ENCODE data around the gene ITIH3. TPM values are rescaled to one million over a fixed set of nuclear protein-coding genes. Genes with fewer than 3 reads are reported as not detected.

Gene ITIH3
- total RNA-seq, 2 experiments from 2014 or later, result not detected

DNA sequence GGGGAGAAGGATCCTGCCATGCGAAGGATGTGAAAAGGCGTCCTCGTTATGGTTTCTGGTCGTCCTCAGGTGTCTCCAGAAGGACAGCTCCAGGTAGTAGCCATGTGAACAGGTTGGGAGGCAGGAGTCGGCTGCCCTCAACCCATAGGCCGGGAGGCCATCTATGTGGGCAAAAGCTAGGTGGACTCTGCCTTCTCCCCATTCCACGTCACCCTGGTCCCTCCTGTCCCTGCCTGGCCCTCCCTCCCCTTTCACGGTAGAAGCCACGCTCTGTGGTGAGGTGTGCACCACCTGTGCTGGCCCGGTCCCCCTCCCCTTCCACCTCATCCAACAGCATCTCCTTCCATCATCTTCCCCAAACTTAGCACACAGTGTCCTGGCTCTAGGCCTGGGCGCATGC, 16.3 kb downstream of the ITIH3 start:
- no peaks in the 10 kb centered on the region for H3K36me3 Mint-ChIP-seq (ENCODE audit: low read depth)
- H3K27ac Mint-ChIP-seq, result no peak overlapping the region
- ChIA-PET CTCF (interaction anchor here (1.5 kb wide), 1 partner anchor 10 kb away, joined by 5 read pairs; no protein-coding TSS in a partner anchor), POLR2A (no interaction called here)
- H3K27me3 Mint-ChIP-seq, result peaks cover 6% of the 10 kb centered on the region
- no peak overlapping the region for H3K4me3 Mint-ChIP-seq
- H3K9me3 Mint-ChIP-seq, result no peaks in the 10 kb centered on the region
- DNase-seq, result no peak
- H3K4me1 Mint-ChIP-seq, result no peaks in the 10 kb centered on the region

DNA sequence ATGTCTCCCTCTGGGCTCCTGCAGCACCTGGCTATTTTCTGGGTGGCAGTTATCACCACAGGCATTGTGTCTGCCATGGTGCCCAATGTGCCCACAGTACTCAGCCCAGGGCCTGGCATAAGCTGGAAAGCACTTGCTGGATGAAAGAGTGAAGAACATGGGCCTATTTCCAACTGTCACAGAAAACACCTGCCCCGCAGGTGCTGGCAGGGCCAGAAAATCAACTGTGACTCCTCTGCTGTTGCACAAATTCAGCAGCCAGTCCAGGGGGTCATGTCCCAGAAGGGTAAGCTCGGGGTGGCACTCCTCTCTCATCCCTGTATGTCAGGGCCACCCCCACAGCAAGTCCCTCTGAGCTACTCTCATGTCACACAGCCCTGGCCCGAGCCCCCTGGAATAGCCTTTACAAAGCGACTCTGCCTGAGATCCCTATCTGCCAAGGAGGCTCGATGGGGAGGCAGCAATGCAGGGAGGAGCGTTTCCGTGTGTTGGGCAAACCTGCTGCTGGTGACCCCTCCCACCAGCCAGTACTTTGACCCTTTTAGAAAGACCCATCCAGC, 16.9 kb downstream of the ITIH3 start:
- no peaks in the 10 kb centered on the region for H3K4me1 Mint-ChIP-seq
- POLR2A ChIA-PET, result no interaction called here

DNA sequence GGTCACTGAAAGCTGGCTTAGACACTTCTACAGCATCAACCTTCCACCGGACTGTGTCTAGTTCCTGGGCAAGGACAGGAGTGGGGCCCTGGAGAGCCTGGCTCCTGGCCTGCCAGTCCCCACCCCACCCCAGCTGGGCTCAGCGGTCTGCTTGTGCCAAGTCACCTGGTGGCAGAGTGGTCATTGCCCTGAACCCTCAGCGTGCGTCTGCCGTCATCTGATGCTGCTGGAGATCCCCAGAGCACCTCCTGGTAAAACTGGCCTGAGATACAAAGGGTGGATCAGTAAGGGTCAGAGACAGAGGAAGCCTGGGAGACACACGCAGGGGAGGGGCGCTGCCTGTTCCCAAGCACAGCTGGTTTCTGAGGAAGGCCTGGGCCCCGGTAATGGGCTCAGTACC, 19.2 kb downstream of the ITIH3 start:
- DNase-seq, result no peak
- Mint-ChIP-seq H3K27me3 (peaks cover 6% of the 10 kb centered on the region), H3K4me1 (no peaks in the 10 kb centered on the region), H3K36me3 (ENCODE audit: low read depth) (no peaks in the 10 kb centered on the region), H3K27ac (no peak overlapping the region), H3K4me3 (no peak overlapping the region), H3K9me3 (no peaks in the 10 kb centered on the region)
- CTCF ChIA-PET, result no interaction called here
- POLR2A ChIA-PET, result no interaction called here

More for the DNA sequence above, 16.9 kb downstream of the ITIH3 start:
- Mint-ChIP-seq H3K27ac (no peak overlapping the region), H3K4me3 (no peak overlapping the region), H3K9me3 (no peaks in the 10 kb centered on the region), H3K27me3 (peaks cover 6% of the 10 kb centered on the region), H3K36me3 (ENCODE audit: low read depth) (no peaks in the 10 kb centered on the region)
- CTCF ChIA-PET, result interaction anchor here (1.5 kb wide), 1 partner anchor 10 kb away, joined by 5 read pairs; no protein-coding TSS in a partner anchor
- no peak for DNase-seq

DNA sequence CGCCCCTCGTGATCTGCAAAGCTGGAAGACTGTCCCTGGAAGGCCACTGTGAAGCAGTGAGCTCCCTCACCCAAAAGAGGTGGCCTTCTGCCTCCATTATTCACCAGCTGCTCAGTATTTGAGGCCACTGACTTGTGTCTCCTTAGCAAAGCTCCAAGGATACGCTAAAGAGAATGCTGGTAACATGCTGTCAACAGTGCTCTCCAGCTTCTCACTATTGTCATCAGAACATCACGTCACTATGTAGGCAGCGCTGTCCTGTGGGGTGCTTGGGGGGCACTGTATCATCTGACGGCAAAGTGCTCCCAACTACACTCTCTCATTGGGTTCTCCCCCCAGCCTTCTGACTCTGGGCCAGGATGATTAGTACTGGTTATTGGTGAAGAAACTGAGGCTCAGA, 21.6 kb downstream of the ITIH3 start:
- CTCF ChIA-PET, result interaction anchor here (0.9 kb wide), 1 partner anchor 18 kb away, joined by 3 read pairs; no protein-coding TSS in a partner anchor
- no peak for DNase-seq
- no peaks in the 10 kb centered on the region for H3K36me3 Mint-ChIP-seq (ENCODE audit: low read depth)
- no peak overlapping the region for H3K27ac Mint-ChIP-seq
- no peaks in the 10 kb centered on the region for H3K9me3 Mint-ChIP-seq
- no peaks in the 10 kb centered on the region for H3K4me1 Mint-ChIP-seq
- no peaks in the 10 kb centered on the region for H3K27me3 Mint-ChIP-seq
- POLR2A ChIA-PET, result no interaction called here
- no peak overlapping the region for H3K4me3 Mint-ChIP-seq

DNA sequence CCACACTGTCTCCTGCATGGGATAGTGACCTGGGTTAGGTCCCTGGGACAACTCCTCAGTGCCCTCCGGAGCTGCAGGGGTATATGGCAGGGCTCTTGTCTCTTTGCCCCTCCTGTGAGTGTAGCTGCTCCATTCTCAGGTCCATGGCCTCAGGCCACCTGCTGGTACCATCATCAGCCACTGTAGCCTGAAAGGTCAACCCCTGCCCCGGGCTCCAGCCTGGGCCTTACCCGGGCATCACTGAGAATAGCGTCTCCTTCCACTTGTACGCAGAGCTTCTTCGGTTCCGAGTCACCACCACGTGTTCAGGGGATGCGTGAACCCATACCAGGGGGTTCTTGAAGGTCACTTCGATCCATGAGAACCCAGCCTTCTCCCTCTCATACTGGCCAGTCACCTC, 22.1 kb downstream of the ITIH3 start:
- no peak overlapping the region for H3K4me3 Mint-ChIP-seq
- no peaks in the 10 kb centered on the region for H3K9me3 Mint-ChIP-seq
- no peaks in the 10 kb centered on the region for H3K27me3 Mint-ChIP-seq
- POLR2A ChIA-PET, result no interaction called here
- no peaks in the 10 kb centered on the region for H3K36me3 Mint-ChIP-seq (ENCODE audit: low read depth)
- H3K4me1 Mint-ChIP-seq, result no peaks in the 10 kb centered on the region
- CTCF ChIA-PET, result interaction anchor here (0.9 kb wide), 1 partner anchor 18 kb away, joined by 3 read pairs; no protein-coding TSS in a partner anchor
- H3K27ac Mint-ChIP-seq, result no peak overlapping the region
- no peak for DNase-seq

DNA sequence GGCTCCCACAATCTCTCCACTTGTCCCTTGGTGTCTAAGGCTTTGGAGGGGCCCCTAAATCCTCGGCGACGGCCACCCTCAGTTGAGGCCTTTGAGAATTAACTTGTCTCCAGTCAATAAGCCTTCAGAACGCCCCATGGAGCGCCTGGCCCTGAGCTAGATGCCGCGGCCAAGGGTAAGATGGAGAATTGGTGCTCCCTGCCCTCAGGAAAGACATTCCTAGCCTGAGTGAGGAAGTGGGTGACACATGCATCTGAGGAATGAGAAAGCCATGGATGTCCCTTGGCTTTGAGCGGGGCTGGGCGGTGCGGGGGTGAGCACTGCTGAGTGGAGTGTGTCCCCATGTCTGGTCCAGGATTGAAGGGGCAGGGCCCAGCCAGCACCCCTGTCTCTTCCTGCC, 22.6 kb downstream of the ITIH3 start:
- Mint-ChIP-seq H3K4me3 (no peak overlapping the region), H3K9me3 (no peaks in the 10 kb centered on the region), H3K27ac (no peak overlapping the region), H3K4me1 (no peaks in the 10 kb centered on the region), H3K36me3 (ENCODE audit: low read depth) (no peaks in the 10 kb centered on the region), H3K27me3 (no peaks in the 10 kb centered on the region)
- no peak for DNase-seq
- ChIA-PET POLR2A (no interaction called here), CTCF (no interaction called here)

DNA sequence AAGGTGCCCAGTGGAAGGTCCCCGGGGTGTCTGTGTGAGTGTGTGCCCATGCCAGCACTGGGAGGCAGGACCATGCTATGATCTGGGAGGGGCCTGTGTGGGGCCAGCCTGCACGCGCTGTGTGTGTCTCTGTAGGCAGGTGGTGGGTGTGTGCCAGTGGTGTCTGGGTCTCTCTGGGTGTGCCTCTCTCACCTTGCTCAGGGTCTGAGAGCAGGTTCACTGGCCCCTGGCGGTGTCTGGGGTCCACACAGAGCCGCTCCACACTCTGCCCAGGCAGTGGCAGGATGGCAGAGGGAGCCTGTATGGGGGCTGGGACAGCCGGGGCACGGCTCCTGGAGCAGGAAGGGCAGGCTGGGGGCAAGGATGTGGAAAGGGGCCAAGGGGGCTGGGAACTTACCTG, 23.3 kb downstream of the ITIH3 start:
- Mint-ChIP-seq H3K4me1 (no peaks in the 10 kb centered on the region), H3K9me3 (no peaks in the 10 kb centered on the region), H3K36me3 (ENCODE audit: low read depth) (no peaks in the 10 kb centered on the region), H3K4me3 (no peak overlapping the region), H3K27ac (no peak overlapping the region), H3K27me3 (no peaks in the 10 kb centered on the region)
- CTCF ChIA-PET, result no interaction called here
- POLR2A ChIA-PET, result no interaction called here
- no peak for DNase-seq

DNA sequence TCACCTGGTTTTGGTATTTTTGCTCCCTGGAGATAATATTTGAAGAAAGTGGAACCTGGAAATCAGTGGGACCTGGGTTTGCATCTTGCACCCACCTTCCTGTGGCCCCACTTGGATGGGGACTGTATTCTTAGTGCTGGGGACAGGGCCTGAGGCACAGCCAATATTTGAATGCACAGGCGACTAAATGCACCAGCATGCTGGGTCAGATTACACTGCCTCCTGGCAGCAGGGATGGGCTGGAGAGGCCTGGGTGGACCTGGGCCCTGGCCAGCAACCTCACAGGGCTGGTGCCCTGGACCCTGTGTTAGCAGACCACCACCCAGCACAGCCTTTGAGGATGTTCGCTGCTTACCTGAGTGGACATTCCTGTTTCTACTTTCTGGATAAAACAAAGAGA, 25.3 kb downstream of the ITIH3 start:
- no peak for DNase-seq
- H3K27ac Mint-ChIP-seq, result no peak overlapping the region
- H3K27me3 Mint-ChIP-seq, result no peaks in the 10 kb centered on the region
- H3K4me3 Mint-ChIP-seq, result no peak overlapping the region
- no peaks in the 10 kb centered on the region for H3K4me1 Mint-ChIP-seq
- H3K36me3 Mint-ChIP-seq (ENCODE audit: low read depth), result no peaks in the 10 kb centered on the region
- CTCF ChIA-PET, result interaction anchor here (0.7 to 2.5 kb wide), 3 partner anchors 18 to 21 kb away, joined by 3 to 13 read pairs (median 4); no protein-coding TSS in a partner anchor
- POLR2A ChIA-PET, result no interaction called here
- H3K9me3 Mint-ChIP-seq, result no peaks in the 10 kb centered on the region

DNA sequence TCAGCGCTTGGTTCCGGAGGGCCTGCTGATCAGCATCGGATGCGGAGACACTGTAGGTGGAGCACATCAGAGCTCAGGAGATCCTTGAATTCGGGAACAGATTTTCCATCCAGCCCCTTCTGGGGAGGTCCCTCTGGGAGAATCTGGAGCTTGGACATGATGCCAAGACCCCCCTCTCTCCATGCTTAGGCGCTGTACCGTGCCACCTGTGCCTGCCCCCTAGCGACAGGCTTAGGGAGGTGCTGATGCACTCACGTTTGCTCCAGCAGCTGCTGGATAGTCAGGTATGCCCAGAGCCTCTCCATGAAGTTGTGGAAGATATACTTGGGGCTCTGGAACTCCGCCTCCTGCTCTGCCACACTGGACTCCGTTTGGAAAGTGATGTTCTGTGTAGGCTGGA, 26.1 kb downstream of the ITIH3 start:
- DNase-seq, result peak; percentile 29

DNA sequence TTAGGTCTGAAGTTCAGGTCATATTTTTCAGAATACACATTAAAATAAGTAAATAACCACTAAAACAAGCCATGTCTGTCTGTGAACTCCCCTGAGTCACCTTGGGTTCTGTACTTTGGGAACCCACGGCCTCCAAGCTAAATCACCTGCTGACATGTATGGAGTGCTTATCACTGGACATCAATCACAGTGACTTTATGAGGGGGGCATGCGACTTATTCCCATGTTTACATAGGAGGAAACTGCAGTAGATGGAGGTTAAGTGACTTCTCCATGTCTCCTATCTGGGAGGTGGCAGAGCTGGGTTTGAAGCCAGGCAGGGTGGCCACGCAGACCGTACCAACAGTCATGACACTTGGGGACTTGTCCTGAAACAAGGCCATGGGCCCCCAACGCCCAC, 27.8 kb downstream of the ITIH3 start:
- Mint-ChIP-seq H3K9me3 (no peaks in the 10 kb centered on the region), H3K4me1 (no peaks in the 10 kb centered on the region), H3K27ac (no peak overlapping the region), H3K36me3 (ENCODE audit: low read depth) (no peaks in the 10 kb centered on the region), H3K27me3 (no peaks in the 10 kb centered on the region), H3K4me3 (no peak overlapping the region)
- ChIA-PET CTCF (interaction anchor here (1.0 to 2.5 kb wide), 2 partner anchors 15 to 26 kb away, joined by 3 to 13 read pairs; no protein-coding TSS in a partner anchor), POLR2A (interaction anchor here (2.6 kb wide), 1 partner anchor 16 kb away, joined by 10 read pairs; no protein-coding TSS in a partner anchor)
- no peak for DNase-seq

More for the DNA sequence above, 26.1 kb downstream of the ITIH3 start:
- POLR2A ChIA-PET, result no interaction called here
- Mint-ChIP-seq H3K9me3 (no peaks in the 10 kb centered on the region), H3K36me3 (ENCODE audit: low read depth) (no peaks in the 10 kb centered on the region), H3K4me3 (no peak overlapping the region), H3K27me3 (no peaks in the 10 kb centered on the region), H3K4me1 (no peaks in the 10 kb centered on the region), H3K27ac (no peak overlapping the region)
- CTCF ChIA-PET, result interaction anchor here (0.6 to 2.5 kb wide), 10 partner anchors 9 to 77 kb away, joined by 3 to 13 read pairs (median 4); no protein-coding TSS in a partner anchor

DNA sequence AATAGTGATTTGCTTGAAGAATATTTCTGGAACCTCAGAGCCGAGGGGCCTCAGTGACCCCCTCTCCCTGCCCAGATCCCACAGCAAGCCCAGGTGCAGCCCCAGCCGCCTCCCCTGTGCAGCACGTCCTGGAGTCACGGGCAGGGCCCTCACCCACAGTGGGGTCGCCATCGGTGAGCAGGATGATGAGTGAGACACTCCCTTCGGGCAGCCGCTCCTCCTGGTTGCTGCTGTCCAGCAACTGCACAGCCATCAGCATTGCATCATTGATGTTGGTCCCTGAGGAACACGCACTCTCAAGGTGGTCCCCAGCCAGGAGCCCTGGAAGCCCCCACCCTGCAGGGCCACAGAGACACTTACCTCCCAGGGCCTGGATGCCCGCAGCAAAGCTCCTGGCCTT, 29.4 kb downstream of the ITIH3 start:
- H3K36me3 Mint-ChIP-seq (ENCODE audit: low read depth), result no peaks in the 10 kb centered on the region
- H3K4me3 Mint-ChIP-seq, result no peak overlapping the region
- H3K27ac Mint-ChIP-seq, result no peak overlapping the region
- no peak for DNase-seq
- H3K9me3 Mint-ChIP-seq, result no peaks in the 10 kb centered on the region
- H3K4me1 Mint-ChIP-seq, result no peaks in the 10 kb centered on the region
- ChIA-PET POLR2A (interaction anchor here (2.6 kb wide), 1 partner anchor 15 kb away, joined by 10 read pairs; no protein-coding TSS in a partner anchor), CTCF (no interaction called here)
- H3K27me3 Mint-ChIP-seq, result no peaks in the 10 kb centered on the region

DNA sequence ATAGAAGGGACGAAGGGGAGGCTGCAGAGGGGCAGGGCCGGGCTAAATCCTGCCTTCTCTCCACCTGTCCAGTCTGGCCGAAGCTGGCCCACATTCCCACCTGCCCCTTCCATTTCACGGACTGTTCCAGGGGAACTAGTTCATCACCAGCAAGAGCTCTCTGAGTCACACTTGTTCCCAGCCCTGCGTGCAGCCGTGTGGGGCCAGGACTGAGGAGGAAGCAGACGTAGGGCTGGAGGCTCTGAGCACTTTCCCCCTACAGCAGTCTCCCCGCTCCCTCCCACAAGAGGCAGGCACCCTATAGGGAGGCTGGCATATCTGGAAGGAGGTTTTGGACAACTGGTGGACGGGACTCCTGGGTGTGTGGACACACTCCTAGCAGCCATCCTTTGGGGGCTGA, 32.8 kb downstream of the ITIH3 start:
- Mint-ChIP-seq H3K4me1 (peaks cover 12% of the 10 kb centered on the region), H3K4me3 (no peak overlapping the region), H3K9me3 (no peaks in the 10 kb centered on the region), H3K27me3 (no peaks in the 10 kb centered on the region), H3K36me3 (ENCODE audit: low read depth) (peaks cover 3% of the 10 kb centered on the region), H3K27ac (no peak overlapping the region)
- CTCF ChIA-PET, result no interaction called here
- POLR2A ChIA-PET, result no interaction called here
- no peak for DNase-seq

DNA sequence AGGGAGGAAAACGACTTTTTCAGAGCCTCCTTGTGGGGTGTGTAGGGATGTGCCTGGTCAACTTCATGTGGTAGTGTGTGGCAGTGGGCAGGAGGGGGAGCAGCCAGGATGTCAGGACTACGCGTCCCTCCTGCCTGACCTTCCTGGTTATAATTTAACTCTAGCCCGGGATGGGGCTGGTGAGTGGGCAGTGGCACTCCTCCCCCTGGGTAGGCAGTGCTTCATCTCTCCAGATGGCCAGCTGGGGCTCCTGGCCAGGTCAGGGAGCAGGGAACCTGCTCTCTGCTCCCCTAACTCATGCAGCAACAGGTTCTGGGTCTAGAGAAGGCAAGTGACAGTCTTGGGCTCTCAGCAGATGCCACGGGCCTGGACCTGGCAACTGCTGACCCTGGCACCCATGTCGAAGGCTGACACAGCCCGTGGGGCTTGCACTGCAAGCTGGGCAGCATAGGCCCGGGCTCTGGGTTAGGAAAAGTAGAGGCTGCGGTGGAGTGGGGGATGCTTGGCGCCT, 33.3 kb downstream of the ITIH3 start:
- H3K27me3 Mint-ChIP-seq, result no peaks in the 10 kb centered on the region
- POLR2A ChIA-PET, result no interaction called here

DNA sequence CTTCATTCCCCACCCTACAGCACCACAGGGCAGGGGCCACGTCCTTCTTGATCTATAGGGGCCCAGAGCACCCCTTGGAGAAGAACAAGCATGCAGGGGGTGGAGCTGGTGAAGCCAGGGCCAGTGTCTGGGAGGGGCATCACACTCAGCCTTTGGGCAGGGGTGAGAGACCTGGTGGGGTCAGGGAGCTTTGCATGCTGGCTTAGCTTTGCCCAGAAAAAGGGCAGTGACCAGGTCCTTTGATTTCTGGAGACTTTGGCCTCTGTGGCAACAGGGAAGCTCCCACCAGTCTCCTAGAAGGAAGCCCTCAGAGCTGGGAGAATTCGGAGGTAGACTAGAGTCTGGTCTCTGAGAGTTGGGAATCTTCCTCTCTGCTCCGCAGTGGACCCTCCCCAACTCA, 34.9 kb downstream of the ITIH3 start:
- H3K9me3 Mint-ChIP-seq, result no peaks in the 10 kb centered on the region
- H3K4me3 Mint-ChIP-seq, result no peak overlapping the region
- H3K27ac Mint-ChIP-seq, result no peak overlapping the region
- DNase-seq, result no peak
- H3K4me1 Mint-ChIP-seq, result peaks cover 12% of the 10 kb centered on the region
- CTCF ChIA-PET, result no interaction called here
- no peaks in the 10 kb centered on the region for H3K27me3 Mint-ChIP-seq
- H3K36me3 Mint-ChIP-seq (ENCODE audit: low read depth), result peaks cover 3% of the 10 kb centered on the region
- POLR2A ChIA-PET, result no interaction called here

More for the DNA sequence above, 33.3 kb downstream of the ITIH3 start:
- no peak for DNase-seq
- no peak overlapping the region for H3K4me3 Mint-ChIP-seq
- H3K4me1 Mint-ChIP-seq, result peaks cover 12% of the 10 kb centered on the region
- no peak overlapping the region for H3K27ac Mint-ChIP-seq
- no peaks in the 10 kb centered on the region for H3K9me3 Mint-ChIP-seq
- CTCF ChIA-PET, result no interaction called here
- H3K36me3 Mint-ChIP-seq (ENCODE audit: low read depth), result peaks cover 3% of the 10 kb centered on the region

Measured in activated CD4-positive, alpha-beta memory T cell treated with anti-CD3 and anti-CD28 coated beads, Interleukin-2, amount 10 ng/mL, durations not matched to agents 7 days and 5 days (primary cell).